GM18861 (cell line): ENCODE results near the gene NDE1.

Experiments used
- ATAC-seq: cut with Tn5 transposase; IDR thresholded peaks from one replicate; pipeline ENCODE4 v1.9.1; 2021; ENCODE audit not compliant: unreplicated experiment

NDE1 gene

DNA sequence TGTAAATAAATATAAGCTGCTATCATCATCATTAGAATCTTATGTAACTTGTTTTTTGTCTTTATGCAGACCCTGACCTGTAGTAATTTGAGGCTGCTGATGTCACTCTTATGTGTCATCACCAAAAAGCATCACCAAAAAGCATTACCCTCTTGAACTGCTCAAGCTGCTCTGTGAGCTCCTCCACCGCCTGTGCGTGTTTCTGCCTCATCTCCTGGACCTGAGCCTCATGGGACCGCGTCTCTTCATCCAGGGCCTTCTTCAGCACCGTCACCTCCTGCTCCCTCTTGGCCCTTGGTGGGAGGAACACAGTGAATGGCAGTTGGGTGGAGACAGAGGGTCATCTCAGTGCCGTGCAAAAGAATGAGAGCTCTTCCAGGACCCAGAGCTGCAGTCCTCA is 82.4 kb downstream of the NDE1 start:
- no peak for ATAC-seq

DNA sequence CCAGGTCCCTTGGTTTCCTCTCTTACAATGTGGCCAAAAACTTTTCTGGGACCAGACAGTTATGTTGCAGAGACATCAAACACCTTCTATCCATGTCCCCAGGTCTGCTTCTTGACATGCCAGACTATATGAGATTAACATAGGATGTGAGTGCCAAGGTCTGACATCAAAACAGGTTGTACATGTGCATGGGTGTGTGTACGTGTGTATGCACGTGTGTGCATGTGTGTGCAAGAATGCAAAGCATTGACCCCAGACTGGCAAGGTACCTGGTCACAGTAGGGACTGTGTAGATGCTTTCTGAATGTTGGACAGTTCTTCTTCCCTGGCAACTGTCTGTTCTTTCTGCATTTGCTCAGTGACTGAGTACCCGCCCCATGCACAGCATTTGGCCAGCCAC is 85.6 kb downstream of the NDE1 start:
- ATAC-seq, result no peak

DNA sequence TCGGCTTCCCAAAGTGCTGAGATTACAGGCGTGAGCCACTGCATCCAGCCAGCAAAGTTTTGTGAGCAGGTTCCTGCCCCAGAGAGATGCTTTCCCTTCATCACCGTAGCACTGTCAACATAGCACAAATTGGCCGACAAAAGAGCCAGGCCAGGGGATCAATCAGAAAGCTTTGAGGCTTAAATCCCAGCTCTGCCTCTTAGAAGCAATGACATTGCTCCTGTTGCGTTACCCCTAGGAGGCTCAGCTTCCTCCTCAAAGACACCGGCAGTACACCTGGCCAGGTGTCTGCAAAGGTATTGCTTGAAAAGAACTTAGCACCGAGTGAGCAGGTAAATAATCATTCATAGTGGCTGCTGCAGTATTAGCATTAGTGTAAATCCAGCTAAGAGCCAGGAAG is 86.5 kb downstream of the NDE1 start:
- ATAC-seq, result no peak

DNA sequence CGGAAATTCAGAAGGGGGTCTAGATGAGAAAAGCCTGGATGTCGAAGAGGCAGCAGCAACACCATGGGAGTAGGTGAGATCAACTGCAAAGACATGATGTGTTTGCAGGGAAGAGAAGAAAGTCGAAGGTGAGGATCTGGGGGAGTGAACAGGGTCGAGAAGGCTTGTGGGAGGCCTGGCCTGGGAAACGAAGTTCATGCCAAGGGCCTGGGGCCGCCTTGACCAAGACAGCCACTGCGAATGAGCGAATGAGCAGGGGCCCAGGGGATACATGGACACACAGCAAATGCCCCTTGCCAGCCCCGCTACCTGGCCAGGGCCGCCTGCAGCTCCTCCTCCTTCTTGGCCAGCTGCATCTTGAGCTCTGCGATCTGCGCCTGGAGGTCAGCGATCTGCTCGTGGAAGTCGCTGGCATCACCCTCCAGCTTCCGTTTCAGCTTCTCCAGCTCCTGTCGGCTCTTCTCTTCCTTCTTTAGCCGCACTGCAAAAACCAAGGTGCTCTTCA is 87.1 kb downstream of the NDE1 start:
- ATAC-seq, result no peak

DNA sequence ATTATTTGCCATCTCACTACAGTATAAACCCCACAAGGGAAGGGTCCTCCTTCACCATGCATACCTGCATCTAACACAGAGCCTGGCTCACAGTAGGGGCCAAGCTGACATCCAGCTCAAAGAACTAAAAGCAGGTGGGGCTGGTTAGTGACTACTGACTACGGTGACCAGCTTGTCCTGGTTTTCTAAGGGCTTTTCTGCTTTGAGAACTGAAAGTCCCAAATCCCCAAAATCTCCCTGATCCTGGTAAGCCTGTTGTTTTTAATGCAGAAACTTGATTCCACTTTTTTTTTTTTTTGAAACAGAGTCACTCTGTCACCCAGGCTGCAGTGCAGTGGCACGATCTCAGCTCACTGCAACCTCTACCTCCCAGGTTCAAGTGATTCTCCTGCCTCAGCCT is 89.4 kb downstream of the NDE1 start:
- ATAC-seq, result no peak

DNA sequence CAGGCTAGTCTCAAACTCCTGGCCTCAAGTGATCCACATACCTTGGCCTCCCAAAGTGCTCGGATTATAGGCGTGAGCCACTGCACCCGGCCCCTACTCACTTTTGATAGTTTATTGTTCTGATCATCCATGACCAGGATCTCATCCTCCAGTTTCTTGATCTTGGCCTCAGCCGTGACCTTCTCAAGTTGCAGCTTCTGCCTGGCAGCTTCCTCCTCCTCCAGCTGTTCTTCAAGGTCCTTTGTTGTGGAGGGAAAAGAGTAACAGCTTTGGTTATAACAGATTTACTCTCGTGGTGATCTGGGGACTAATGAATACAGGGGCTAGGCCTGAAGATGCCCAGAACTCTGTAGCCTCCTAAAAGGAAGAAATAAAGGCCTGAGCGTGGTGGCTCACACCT is 89.9 kb downstream of the NDE1 start:
- ATAC-seq, result no peak

DNA sequence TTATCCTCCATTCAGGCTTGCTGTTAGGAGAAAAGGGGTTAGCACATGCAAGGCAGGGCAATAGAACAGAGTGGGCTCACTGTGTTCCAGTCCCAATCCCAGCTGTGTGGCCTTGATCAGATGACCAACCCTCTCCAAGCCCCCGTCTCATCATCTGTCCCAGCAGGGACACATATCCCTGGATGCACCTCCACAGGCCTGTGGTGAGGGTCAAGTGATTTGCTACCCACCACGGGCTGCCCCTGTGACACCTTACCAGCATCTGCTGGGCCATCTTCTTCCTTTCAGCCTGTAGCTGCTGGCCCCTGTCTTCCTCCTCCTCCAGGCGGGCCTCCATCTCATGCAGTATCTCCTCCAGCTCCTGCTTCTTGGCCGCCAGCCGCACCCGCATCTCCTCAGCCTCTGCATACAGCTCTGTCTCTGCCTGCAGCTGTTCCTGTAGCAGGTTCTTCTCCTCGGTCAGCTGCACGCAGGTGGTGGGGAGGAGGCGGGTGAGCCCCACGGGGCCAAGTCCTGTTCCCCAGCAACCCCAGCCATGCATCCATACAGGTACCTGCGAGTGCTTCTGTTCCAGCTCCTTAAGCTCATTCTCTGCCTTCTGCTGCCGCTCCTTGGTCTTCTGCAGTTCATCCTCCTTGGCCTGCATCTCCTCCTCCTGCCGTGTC is 91.3 kb downstream of the NDE1 start:
- ATAC-seq, result no peak

DNA sequence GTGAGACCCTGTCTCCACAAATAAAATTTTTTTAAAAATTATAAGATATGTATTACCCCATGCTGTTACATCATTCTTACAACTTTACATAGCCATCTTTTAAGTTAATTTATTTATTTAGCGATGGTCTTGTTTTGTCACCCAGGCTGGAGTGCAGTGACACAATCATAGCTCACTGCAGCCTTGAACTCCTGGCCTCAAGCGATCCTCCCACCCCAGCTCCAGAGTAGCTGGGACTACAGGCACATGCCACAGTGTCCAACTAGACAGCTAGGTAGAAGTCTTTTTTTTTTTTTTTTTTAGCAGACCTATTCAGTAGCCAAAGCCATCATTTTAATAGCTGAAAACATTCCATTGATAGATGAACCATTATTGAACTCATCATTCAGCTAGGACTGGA is 92.7 kb downstream of the NDE1 start:
- no peak for ATAC-seq

DNA sequence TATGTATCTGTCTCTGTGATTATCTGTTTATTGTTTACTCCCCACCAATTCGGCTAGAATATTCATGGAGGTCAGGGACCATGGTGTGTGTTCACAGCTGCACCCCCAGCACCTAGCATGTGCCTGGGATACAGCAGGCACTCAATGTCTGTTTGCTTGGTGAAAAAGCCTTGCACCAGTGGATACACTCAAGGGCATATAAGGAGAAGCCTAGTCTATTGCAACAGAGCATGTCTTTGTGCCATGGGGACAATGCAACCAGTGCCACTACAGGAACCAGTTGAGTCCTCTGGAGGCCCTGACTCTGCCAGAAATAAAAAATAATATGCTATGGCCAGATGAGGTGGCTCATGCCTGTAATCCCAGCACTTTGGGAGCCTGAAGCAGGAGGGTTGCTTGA is 93.6 kb downstream of the NDE1 start:
- ATAC-seq, result no peak

DNA sequence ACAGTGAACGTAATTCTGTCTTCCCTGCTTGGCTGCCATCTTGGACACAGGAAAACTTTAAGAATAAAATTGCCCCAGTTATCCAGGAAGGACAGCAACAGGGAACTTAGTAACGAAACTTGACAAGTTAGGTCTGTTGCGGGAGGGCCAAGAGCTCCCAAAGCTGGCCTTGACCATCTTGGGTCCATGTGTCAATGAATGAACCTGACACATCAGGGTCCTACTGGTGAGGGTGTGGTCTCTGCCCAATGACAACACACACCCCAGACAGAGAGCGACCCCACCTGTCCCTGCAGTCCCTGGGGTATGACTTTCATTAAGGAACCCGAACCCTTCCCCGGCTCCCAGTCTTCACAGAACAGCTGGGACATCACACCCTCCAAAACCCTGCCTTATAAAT is 96.3 kb downstream of the NDE1 start:
- no peak for ATAC-seq

DNA sequence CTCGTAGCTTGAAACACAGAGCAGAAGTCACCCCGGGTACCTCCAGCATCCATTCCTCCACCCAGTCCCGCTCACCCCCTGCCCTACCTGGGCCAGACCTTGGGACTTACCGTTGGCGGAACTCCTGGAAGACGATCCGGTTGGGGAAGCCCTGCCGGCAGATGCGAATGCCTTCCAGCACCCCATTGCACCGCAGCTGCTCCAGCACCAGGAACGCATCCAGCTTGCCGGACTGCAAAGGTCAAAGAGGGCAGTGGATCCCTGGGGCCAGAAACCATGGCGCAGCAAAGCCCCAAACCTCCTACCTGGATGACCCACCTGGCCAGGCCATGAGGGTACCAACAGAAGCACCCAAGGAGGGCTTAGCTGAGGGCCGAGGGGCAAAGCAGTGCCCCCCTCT is 97.9 kb downstream of the NDE1 start:
- no peak for ATAC-seq

DNA sequence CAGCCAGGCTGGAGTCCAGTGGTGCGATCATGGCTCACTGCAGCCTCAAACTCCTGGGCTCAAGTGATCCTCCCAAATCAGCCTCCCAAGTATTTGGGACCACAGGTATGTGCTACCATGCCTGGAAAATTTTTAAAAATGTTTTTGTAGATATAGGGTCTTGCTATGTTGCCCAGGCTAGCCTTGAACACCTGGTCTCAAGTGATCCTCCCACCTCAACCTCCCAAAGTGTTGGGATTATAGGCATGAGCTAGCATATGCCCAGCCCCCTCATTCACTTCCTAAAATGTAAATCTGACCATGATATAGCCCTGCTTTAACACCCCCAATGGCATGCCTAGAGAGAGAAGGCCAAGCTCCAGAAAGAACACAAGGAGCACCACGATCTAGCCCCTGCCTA is 98.6 kb downstream of the NDE1 start:
- no peak for ATAC-seq

DNA sequence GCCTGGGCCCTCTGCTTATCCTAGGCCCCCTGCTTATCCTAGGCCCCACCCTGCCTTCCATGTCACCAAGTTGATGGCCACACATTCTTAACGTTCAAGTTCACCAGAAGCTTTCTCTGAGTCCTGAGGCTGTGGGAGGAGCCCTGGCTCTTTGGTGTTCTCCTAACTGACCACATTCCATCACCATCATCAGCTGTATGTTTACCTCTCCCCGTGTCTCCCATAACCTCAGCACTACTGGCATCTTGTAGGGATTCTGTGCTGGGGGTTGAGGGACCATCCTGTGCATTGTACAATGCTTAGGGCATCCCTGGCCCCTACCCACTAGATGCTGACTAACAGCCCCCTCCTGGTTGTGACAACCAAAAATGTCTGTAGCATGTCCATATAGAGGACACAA is 99.3 kb downstream of the NDE1 start:
- no peak for ATAC-seq

DNA sequence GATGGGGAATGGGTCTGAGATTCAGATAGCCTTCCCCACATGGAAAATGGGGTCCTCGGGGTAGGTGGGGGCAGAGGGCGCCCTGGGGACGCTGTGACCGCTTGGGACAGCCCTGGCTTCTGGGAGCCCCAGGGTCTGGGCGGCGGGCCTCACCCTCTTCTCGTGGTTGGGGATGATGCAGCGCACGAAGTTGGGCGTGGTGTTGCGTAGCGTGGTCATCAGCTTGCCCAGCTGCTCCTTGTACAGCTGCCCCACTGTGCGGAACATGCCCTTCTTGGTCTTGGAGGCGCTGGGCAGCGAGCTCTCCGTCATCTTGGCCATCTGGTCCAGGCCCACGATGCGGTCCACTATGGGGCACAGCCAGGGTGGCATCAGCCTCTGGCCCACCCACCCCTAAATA is 99.9 kb downstream of the NDE1 start:
- ATAC-seq, result no peak

DNA sequence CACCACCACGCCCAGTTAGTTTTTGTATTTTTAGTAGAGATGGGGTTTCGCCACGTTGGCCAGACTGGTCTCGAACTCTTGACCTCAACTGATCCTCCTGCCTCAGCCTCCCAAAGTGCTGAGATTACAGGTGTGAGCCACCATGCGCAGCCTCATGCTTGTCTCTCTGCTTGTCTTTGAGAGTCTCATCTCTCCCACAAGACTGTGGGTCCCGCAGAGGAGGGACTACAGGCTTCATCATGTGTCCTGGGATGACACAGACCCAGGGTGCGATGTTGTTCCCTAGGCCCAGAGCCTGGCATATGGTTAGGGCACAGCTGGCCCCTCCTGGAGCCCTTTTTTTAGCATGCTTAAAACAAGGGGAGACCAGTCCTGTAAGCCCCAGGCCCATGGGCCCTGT is 101.9 kb downstream of the NDE1 start:
- ATAC-seq, result no peak

DNA sequence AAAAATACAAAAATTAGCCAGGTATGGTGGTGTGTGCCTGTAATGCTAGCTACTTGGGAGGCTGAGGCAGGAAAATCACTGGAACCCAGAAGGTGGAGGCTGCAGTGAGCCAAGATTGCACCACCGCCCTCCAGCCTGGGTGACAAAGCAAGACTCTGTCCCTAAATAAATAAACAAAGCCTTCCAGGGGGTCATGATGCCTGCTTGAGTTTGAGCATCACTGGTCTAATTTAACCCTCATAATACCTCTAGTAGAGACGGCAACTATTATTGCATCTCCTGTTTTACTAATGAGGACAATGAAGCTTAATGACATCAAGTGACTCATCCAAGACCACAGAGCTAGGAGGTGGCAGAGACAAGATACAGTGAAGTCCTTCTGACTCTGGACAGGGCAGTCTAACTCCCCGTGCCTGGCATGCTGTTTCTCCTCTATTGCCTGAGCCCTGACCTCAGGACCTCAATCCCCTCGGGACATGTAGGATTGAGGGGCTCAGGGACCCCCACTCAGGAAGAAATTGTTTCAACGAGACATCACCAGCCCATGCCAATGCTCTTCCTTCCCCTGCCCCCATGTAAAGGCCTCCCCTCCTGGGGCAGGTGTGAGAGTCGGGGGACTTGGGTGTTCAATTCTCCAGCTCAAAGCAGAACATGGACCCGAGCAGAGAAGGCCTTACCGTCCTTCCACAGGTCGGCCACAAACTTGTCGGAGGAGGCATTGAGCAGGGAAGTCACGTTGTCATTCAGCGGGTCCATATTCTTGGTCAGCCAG is 102.9 kb downstream of the NDE1 start:
- no peak for ATAC-seq

DNA sequence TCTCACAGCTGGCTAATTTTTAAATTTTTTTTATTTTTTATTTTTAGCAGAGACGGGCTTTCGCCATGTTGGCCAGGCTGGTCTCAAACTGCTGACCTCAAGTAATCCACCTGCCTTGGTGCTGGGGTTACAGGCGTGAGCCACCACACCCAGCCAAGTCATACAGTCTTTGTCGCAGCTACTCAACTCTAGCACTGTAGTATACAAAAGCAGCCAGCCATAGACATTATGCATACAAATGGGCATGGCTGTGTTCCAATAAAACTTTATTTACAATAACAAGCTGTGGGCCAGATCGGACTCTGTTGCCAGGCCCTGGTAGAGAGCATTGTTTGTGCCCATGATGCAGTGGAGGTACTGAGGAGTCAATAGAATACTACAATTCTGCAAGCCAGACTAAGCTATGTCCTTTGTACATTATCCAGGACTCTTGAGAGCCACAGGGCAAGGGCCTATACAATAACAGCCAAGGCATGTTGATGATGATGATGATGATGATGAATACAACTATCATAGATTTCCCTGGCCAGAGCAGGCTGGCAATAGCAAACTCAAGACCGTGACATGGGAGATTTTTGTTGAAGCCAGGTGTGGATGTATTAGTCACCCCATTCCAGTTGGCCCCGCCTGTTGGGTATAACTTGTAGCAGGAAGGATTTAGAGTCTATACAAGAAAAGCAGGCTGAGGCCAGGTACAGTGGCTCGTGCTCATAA is 104.9 kb downstream of the NDE1 start:
- ATAC-seq, result no peak

DNA sequence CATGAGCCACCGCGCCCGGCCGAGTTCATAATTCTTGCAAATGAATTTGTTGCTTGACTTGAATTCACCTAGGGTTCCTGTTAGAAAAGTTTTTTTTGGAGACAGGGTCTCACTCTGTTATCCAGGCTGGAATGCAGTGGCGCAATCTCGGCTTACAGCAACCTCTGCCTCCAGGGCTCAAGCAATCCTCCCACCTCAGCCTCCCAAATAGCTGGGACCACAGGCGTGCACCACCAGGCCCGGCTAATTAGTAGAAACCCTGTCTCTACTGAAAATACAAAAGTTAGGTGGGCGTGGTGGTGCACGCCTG is 107.0 kb downstream of the NDE1 start:
- no peak for ATAC-seq

DNA sequence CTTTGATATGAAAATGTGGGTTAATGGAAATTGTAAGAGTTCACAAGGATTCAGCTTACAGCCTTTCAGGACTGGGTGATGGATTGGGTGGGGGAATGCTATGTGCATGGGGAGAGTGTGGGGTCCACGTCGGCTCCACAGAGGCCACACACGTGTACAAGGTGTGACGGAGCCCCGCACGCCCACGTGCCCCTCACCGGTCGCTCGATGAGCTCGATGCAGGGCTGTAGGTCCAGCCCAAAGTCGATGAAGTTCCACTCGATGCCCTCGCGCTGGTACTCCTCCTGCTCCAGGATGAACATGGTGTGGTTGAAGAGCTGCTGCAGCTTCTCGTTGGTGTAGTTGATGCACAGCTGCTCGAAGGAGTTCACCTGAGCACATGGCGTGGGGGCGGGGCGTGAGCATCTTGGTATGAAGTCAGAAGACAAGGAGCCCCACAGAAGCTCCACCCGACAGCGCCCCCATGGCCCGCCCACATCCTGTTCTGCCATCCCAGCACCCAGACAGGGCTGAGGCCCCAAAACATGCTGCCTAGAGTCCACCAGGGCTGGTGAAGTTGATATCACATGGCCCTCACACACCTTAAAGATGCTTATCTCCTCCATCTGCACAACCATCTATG is 107.7 kb downstream of the NDE1 start:
- ATAC-seq, result no peak

DNA sequence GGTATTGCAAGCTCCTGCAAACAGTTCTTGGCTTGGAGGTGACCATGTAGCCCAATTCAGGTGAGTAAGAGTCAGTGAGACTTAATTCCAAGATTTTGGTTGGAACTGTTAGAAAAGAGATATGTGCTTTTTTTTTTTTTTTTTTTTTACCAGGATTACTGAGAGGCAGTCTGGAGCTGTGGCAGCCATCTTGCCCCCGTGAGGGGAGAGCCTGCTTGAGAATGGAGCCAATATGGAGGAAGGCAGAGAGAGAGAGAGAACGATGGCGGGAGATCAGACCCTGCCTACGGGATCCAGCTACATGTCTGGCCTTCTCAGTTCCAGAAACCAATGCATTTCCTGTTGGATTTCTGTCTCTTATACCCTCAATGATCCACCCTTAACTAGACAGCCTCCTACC is 109.0 kb downstream of the NDE1 start:
- ATAC-seq, result no peak

DNA sequence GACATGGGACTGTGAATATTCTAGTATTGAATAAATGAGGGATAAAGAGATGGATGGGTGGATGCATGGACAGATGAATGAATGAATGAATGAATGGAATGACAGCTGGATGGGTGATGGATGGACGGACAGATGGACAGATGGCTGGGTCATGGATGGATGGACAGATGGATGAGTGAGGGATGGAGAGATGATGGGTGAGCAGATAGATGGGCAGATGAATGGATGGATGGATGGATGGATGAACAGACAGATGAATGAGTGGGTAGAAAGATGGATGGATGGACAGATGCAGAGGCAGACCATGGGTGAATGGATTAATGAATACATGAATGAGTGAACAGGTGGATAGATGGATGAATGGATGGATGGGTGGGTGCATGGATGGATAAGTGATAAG is 110.1 kb downstream of the NDE1 start:
- no peak for ATAC-seq

DNA sequence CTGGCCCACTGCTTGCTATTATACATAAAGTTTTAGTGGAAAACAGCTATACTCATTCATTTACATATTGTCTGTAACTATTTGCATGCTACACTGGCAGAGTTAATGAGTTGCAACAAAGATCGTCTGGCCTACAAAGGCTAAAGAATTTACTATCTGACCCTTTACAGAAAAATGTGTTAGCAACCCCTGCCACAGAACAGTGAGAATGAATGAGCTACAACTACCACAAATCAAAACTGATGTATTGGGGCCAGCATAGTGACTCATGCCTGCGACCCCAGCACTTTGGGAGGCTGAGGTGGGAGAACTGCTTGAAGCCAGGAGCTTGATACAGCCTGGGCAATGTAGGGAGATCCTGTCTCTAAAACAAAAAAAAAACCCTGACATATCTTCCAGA is 114.1 kb downstream of the NDE1 start:
- no peak for ATAC-seq
